ENCODE results near the gene TRIO. TPM values are rescaled to one million over a fixed set of nuclear protein-coding genes. Genes with fewer than 3 reads are reported as not detected.

TRIO gene
- total RNA-seq, 5 donors from 2014 or later (not counting 1 experiment from before 2014, with no cell fraction given), result 6.2 to 31.1 (median 11.8) TPM

- ChIA-PET CTCF (no interaction called here), POLR2A (no interaction called here)
- Histone ChIP-seq H3K4me1 (ENCODE audit: control insufficient read depth in 1 of 2, extremely low read depth in 1 of 2, insufficient read depth in 2 of 2, low read length in 2 of 2) (no peaks in the 10 kb centered on the region), H3K4me3 (ENCODE audit: control insufficient read depth in 1 of 2, extremely low read depth in 1 of 2, low read length in 1 of 2) (no peak overlapping the region), H3K27ac (ENCODE audit: low read length) (no peak overlapping the region), H3K36me3 (ENCODE audit: control insufficient read depth in 2 of 2, extremely low read depth in 1 of 2, insufficient read depth in 1 of 2, low read length in 1 of 2) (no peaks in the 10 kb centered on the region), H3K27me3 (replicated peaks in 1 of 2; ENCODE audit: control insufficient read depth in 2 of 2, extremely low read depth in 1 of 2, insufficient read depth in 2 of 2, low read length in 1 of 2) (no peaks in the 10 kb centered on the region), H3K9me3 (no peaks in the 10 kb centered on the region)
- DNase-seq (no peak), ATAC-seq (replicated peaks in 1 of 4) (no peak)
- Mint-ChIP-seq H3K27ac (no peak overlapping the region), H3K4me3 (no peak overlapping the region), H3K9me3 (no peaks in the 10 kb centered on the region), H3K27me3 (no peaks in the 10 kb centered on the region), H3K36me3 (no peaks in the 10 kb centered on the region), H3K4me1 (peaks cover 0 to 13% (median 0%) of the 10 kb centered on the region in 3 donors)
- WGBS (ENCODE audit: insufficient coverage), result 95% methylated on average over 26 of the region's 46 CpGs
These were observed 317.8 kb downstream of the TRIO start for GRCh38 chr5:14460844-14461398.

- Histone ChIP-seq H3K9me3 (no peaks in the 10 kb centered on the region), H3K4me1 (ENCODE audit: control insufficient read depth in 1 of 2, extremely low read depth in 1 of 2, insufficient read depth in 2 of 2, low read length in 2 of 2) (no peaks in the 10 kb centered on the region), H3K27ac (ENCODE audit: low read length) (no peak overlapping the region), H3K27me3 (replicated peaks in 1 of 2; ENCODE audit: control insufficient read depth in 2 of 2, extremely low read depth in 1 of 2, insufficient read depth in 2 of 2, low read length in 1 of 2) (no peaks in the 10 kb centered on the region), H3K4me3 (ENCODE audit: control insufficient read depth in 1 of 2, extremely low read depth in 1 of 2, low read length in 1 of 2) (no peak overlapping the region), H3K36me3 (ENCODE audit: control insufficient read depth in 2 of 2, extremely low read depth in 1 of 2, insufficient read depth in 1 of 2, low read length in 1 of 2) (no peaks in the 10 kb centered on the region)
- Mint-ChIP-seq H3K9me3 (no peaks in the 10 kb centered on the region), H3K27ac (no peak overlapping the region), H3K27me3 (no peaks in the 10 kb centered on the region), H3K36me3 (no peaks in the 10 kb centered on the region), H3K4me1 (peaks cover 0 to 13% (median 0%) of the 10 kb centered on the region in 3 donors), H3K4me3 (no peak overlapping the region)
- 61% methylated on average over 4 of the region's 14 CpGs for WGBS (ENCODE audit: insufficient coverage)
- ChIA-PET POLR2A (interaction anchor here in 1 of 2 donors (0.8 kb wide), 1 partner anchor 109 kb away, joined by 8 read pairs; no protein-coding TSS in a partner anchor), CTCF (no interaction called here)
- no peak for DNase-seq
- no peak for ATAC-seq (replicated peaks in 1 of 4)
These were observed 319.5 kb downstream of the TRIO start for GRCh38 chr5:14462681-14463080.

GRCh38 chr5:14463629-14464028 is 320.5 kb downstream of the TRIO start:
- Mint-ChIP-seq H3K9me3 (no peaks in the 10 kb centered on the region), H3K36me3 (no peaks in the 10 kb centered on the region), H3K4me1 (peaks cover 0 to 13% (median 0%) of the 10 kb centered on the region in 3 donors), H3K27ac (no peak overlapping the region), H3K4me3 (no peak overlapping the region), H3K27me3 (no peaks in the 10 kb centered on the region)
- DNase-seq, result peak in 1 of 35 experiments; percentile 3
- ATAC-seq (replicated peaks in 1 of 4), result no peak
- no peaks in the 10 kb centered on the region for H3K36me3 ChIP-seq (ENCODE audit: control insufficient read depth in 2 of 2, extremely low read depth in 1 of 2, insufficient read depth in 1 of 2, low read length in 1 of 2)
- ChIA-PET POLR2A (interaction anchor here in 1 of 2 donors (0.8 kb wide), 1 partner anchor 110 kb away, joined by 8 read pairs; no protein-coding TSS in a partner anchor), CTCF (no interaction called here)
- H3K27ac ChIP-seq (ENCODE audit: low read length), result no peak overlapping the region
- no peaks in the 10 kb centered on the region for H3K27me3 ChIP-seq (replicated peaks in 1 of 2; ENCODE audit: control insufficient read depth in 2 of 2, extremely low read depth in 1 of 2, insufficient read depth in 2 of 2, low read length in 1 of 2)
- no peak overlapping the region for H3K4me3 ChIP-seq (ENCODE audit: control insufficient read depth in 1 of 2, extremely low read depth in 1 of 2, low read length in 1 of 2)
- no peaks in the 10 kb centered on the region for H3K4me1 ChIP-seq (ENCODE audit: control insufficient read depth in 1 of 2, extremely low read depth in 1 of 2, insufficient read depth in 2 of 2, low read length in 2 of 2)
- H3K9me3 ChIP-seq, result no peaks in the 10 kb centered on the region
- 100% methylated on average over 2 of the region's 3 CpGs for WGBS (ENCODE audit: insufficient coverage)

GRCh38 chr5:14464096-14464495 is 321.0 kb downstream of the TRIO start:
- no peaks in the 10 kb centered on the region for H3K9me3 Mint-ChIP-seq
- Histone ChIP-seq H3K27me3 (replicated peaks in 1 of 2; ENCODE audit: control insufficient read depth in 2 of 2, extremely low read depth in 1 of 2, insufficient read depth in 2 of 2, low read length in 1 of 2) (no peaks in the 10 kb centered on the region), H3K9me3 (no peaks in the 10 kb centered on the region), H3K4me1 (ENCODE audit: control insufficient read depth in 1 of 2, extremely low read depth in 1 of 2, insufficient read depth in 2 of 2, low read length in 2 of 2) (no peaks in the 10 kb centered on the region), H3K27ac (ENCODE audit: low read length) (no peak overlapping the region), H3K4me3 (ENCODE audit: control insufficient read depth in 1 of 2, extremely low read depth in 1 of 2, low read length in 1 of 2) (no peak overlapping the region), H3K36me3 (ENCODE audit: control insufficient read depth in 2 of 2, extremely low read depth in 1 of 2, insufficient read depth in 1 of 2, low read length in 1 of 2) (no peaks in the 10 kb centered on the region)
- H3K4me1 Mint-ChIP-seq, result peaks cover 0 to 13% (median 0%) of the 10 kb centered on the region in 3 donors
- ChIA-PET POLR2A (no interaction called here), CTCF (no interaction called here)
- no peak for ATAC-seq (replicated peaks in 1 of 4)
- no peaks in the 10 kb centered on the region for H3K27me3 Mint-ChIP-seq
- H3K4me3 Mint-ChIP-seq, result no peak overlapping the region
- DNase-seq, result no peak
- no peak overlapping the region for H3K27ac Mint-ChIP-seq
- no CpG with 5 or more reads among the region's 3 CpGs for WGBS (ENCODE audit: insufficient coverage)
- no peaks in the 10 kb centered on the region for H3K36me3 Mint-ChIP-seq

GRCh38 chr5:14464671-14465070 is 321.5 kb downstream of the TRIO start:
- CTCF ChIA-PET, result no interaction called here
- Mint-ChIP-seq H3K4me1 (peaks cover 0 to 13% (median 0%) of the 10 kb centered on the region in 3 donors), H3K27ac (no peak overlapping the region), H3K9me3 (no peaks in the 10 kb centered on the region), H3K27me3 (no peaks in the 10 kb centered on the region), H3K36me3 (no peaks in the 10 kb centered on the region), H3K4me3 (no peak overlapping the region)
- Histone ChIP-seq H3K27me3 (replicated peaks in 1 of 2; ENCODE audit: control insufficient read depth in 2 of 2, extremely low read depth in 1 of 2, insufficient read depth in 2 of 2, low read length in 1 of 2) (peaks cover 0 to 3% of the 10 kb centered on the region in 2 experiments), H3K4me1 (ENCODE audit: control insufficient read depth in 1 of 2, extremely low read depth in 1 of 2, insufficient read depth in 2 of 2, low read length in 2 of 2) (no peaks in the 10 kb centered on the region), H3K27ac (ENCODE audit: low read length) (no peak overlapping the region), H3K9me3 (no peaks in the 10 kb centered on the region), H3K36me3 (ENCODE audit: control insufficient read depth in 2 of 2, extremely low read depth in 1 of 2, insufficient read depth in 1 of 2, low read length in 1 of 2) (no peaks in the 10 kb centered on the region), H3K4me3 (ENCODE audit: control insufficient read depth in 1 of 2, extremely low read depth in 1 of 2, low read length in 1 of 2) (no peak overlapping the region)
- ATAC-seq (replicated peaks in 1 of 4) (no peak), DNase-seq (no peak)
- WGBS (ENCODE audit: insufficient coverage), result 81% methylated on average over 11 of the region's 15 CpGs
- POLR2A ChIA-PET, result no interaction called here

- Mint-ChIP-seq H3K4me1 (peaks cover 0 to 13% (median 0%) of the 10 kb centered on the region in 3 donors), H3K9me3 (no peaks in the 10 kb centered on the region), H3K4me3 (no peak overlapping the region), H3K36me3 (no peaks in the 10 kb centered on the region), H3K27ac (no peak overlapping the region), H3K27me3 (no peaks in the 10 kb centered on the region)
- H3K4me3 ChIP-seq (ENCODE audit: control insufficient read depth in 1 of 2, extremely low read depth in 1 of 2, low read length in 1 of 2), result no peak overlapping the region
- 81% methylated on average over 3 of the region's 4 CpGs for WGBS (ENCODE audit: insufficient coverage)
- H3K4me1 ChIP-seq (ENCODE audit: control insufficient read depth in 1 of 2, extremely low read depth in 1 of 2, insufficient read depth in 2 of 2, low read length in 2 of 2), result no peaks in the 10 kb centered on the region
- no peak for ATAC-seq (replicated peaks in 1 of 4)
- ChIA-PET CTCF (no interaction called here), POLR2A (no interaction called here)
- no peaks in the 10 kb centered on the region for H3K36me3 ChIP-seq (ENCODE audit: control insufficient read depth in 2 of 2, extremely low read depth in 1 of 2, insufficient read depth in 1 of 2, low read length in 1 of 2)
- no peak for DNase-seq
- no peaks in the 10 kb centered on the region for H3K9me3 ChIP-seq
- H3K27ac ChIP-seq (ENCODE audit: low read length), result no peak overlapping the region
- peaks cover 0 to 4% of the 10 kb centered on the region in 2 experiments for H3K27me3 ChIP-seq (replicated peaks in 1 of 2; ENCODE audit: control insufficient read depth in 2 of 2, extremely low read depth in 1 of 2, insufficient read depth in 2 of 2, low read length in 1 of 2)
These were observed 322.0 kb downstream of the TRIO start for GRCh38 chr5:14465116-14465515.

- DNase-seq (no peak), ATAC-seq (replicated peaks in 1 of 4) (no peak)
- no peak overlapping the region for H3K27ac Mint-ChIP-seq
- no peaks in the 10 kb centered on the region for H3K36me3 ChIP-seq (ENCODE audit: control insufficient read depth in 2 of 2, extremely low read depth in 1 of 2, insufficient read depth in 1 of 2, low read length in 1 of 2)
- H3K4me3 Mint-ChIP-seq, result no peak overlapping the region
- no peaks in the 10 kb centered on the region for H3K9me3 Mint-ChIP-seq
- H3K9me3 ChIP-seq, result no peaks in the 10 kb centered on the region
- H3K27me3 ChIP-seq (replicated peaks in 1 of 2; ENCODE audit: control insufficient read depth in 2 of 2, extremely low read depth in 1 of 2, insufficient read depth in 2 of 2, low read length in 1 of 2), result peaks cover 0 to 4% of the 10 kb centered on the region in 2 experiments
- no peaks in the 10 kb centered on the region for H3K4me1 ChIP-seq (ENCODE audit: control insufficient read depth in 1 of 2, extremely low read depth in 1 of 2, insufficient read depth in 2 of 2, low read length in 2 of 2)
- H3K4me1 Mint-ChIP-seq, result peaks cover 0 to 13% (median 0%) of the 10 kb centered on the region in 3 donors
- 77% methylated on average over 2 of the region's 3 CpGs for WGBS (ENCODE audit: insufficient coverage)
- no peak overlapping the region for H3K4me3 ChIP-seq (ENCODE audit: control insufficient read depth in 1 of 2, extremely low read depth in 1 of 2, low read length in 1 of 2)
- no peak overlapping the region for H3K27ac ChIP-seq (ENCODE audit: low read length)
- CTCF ChIA-PET, result no interaction called here
- no peaks in the 10 kb centered on the region for H3K36me3 Mint-ChIP-seq
- POLR2A ChIA-PET, result no interaction called here
- no peaks in the 10 kb centered on the region for H3K27me3 Mint-ChIP-seq
These were observed 322.6 kb downstream of the TRIO start for GRCh38 chr5:14465776-14466175.

Measured in T-cell (primary cell).